RWPE1 (cell line): ENCODE data around the gene MYO18B.

Experiments
- CTCF ChIA-PET: fragments of 350-600 bp; sonication (Branson Sonifier 250); formaldehyde crosslinking; extraction: SDS; loops from one replicate; lab custom pipeline; 2021; lab: Yijun Ruan, JAX
- POLR2A ChIA-PET: fragments of 400-600 bp; formaldehyde crosslinking; extraction: SDS; loops from one replicate; lab custom pipeline; 2020; ENCODE audit warnings: antibody characterized with exemption; ENCODE audit not compliant: low non-redundant PET; lab: Yijun Ruan, JAX
- DNase-seq: peaks from one replicate; pipeline ENCODE4 v3.0.0; 2012; ENCODE audit warnings: low spot score
- H3K27ac ChIP-seq: fragments of 450-650 bp; 2 replicates; pipeline ENCODE4 v1.5.1; 2017
- CTCF ChIP-seq: fragments of 450-650 bp; conservative IDR thresholded peaks from 2 replicates; pipeline ENCODE4 v1.5.1; 2017; ENCODE audit warnings: low read depth, mild to moderate bottlenecking

The MYO18B gene

GRCh38 chr22:25884121-25884520 lies 142.1 kb downstream of the MYO18B start:
- ChIA-PET CTCF (no interaction called here), POLR2A (no interaction called here)
- no peak overlapping the region for H3K27ac ChIP-seq
- no peak for TF ChIP-seq CTCF
- DNase-seq, result no peak

- ChIA-PET POLR2A (interaction anchor here (0.7 kb wide), 1 partner anchor 534 kb away, joined by 3 read pairs; no protein-coding TSS in a partner anchor), CTCF (no interaction called here)
- DNase-seq, result no peak
- H3K27ac ChIP-seq, result no peak overlapping the region
- TF ChIP-seq CTCF, result no peak
Observed at GRCh38 chr22:25888399-25889054, 146.5 kb downstream of the MYO18B start.

GRCh38 chr22:25890651-25891050 lies 148.7 kb downstream of the MYO18B start:
- TF ChIP-seq CTCF, result no peak
- no peak overlapping the region for H3K27ac ChIP-seq
- ChIA-PET POLR2A (no interaction called here), CTCF (no interaction called here)
- no peak for DNase-seq

- ChIA-PET POLR2A (no interaction called here), CTCF (no interaction called here)
- TF ChIP-seq CTCF, result no peak
- no peak for DNase-seq
- no peak overlapping the region for H3K27ac ChIP-seq
Observed at GRCh38 chr22:25892678-25893077, 150.7 kb downstream of the MYO18B start.

- no peak for DNase-seq
- ChIA-PET CTCF (no interaction called here), POLR2A (interaction anchor here (0.7 kb wide), 1 partner anchor 15 kb away, joined by 3 read pairs; no protein-coding TSS in a partner anchor)
- H3K27ac ChIP-seq, result no peak overlapping the region
- TF ChIP-seq CTCF, result no peak
Observed at GRCh38 chr22:25895678-25896077, 153.7 kb downstream of the MYO18B start.

GRCh38 chr22:25896098-25896497 lies 154.1 kb downstream of the MYO18B start:
- ChIA-PET POLR2A (no interaction called here), CTCF (no interaction called here)
- no peak overlapping the region for H3K27ac ChIP-seq
- TF ChIP-seq CTCF, result no peak
- DNase-seq, result no peak
